ENCODE measurements around the gene SPTBN1. TPM values are rescaled to one million over a fixed set of nuclear protein-coding genes. Genes with fewer than 3 reads are reported as not detected.

SPTBN1 gene
- total and polyA plus RNA-seq, 2 donors (not counting 3 experiments of a cell fraction or from before 2014, with no cell fraction given), result 63.3 to 320 TPM

DNA sequence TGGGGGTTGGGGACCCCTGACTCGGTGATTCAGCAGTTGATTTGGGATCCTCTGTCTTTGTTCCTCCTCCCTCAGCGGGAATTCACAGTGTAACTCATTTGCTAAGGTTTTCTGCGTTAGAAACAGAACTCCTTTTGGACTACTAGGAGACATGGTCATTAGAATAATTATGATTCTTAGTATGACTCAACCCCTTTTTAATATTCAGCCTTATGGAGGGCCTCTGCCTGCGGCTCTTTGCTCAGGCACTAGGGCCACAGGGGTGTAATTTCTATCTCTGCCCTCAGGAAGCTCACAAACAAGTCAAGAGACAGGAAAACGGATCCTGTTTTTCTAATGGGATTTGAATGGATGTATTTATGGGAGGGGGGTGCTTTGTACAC, 117.4 kb downstream of the SPTBN1 start:
- Histone ChIP-seq H3K36me3 (ENCODE audit: control insufficient read depth in 2 of 2, extremely low read depth in 1 of 2, insufficient read depth in 2 of 2, low read length in 2 of 2) (no peaks in the 10 kb centered on the region), H3K9me1 (replicated peaks; ENCODE audit: control insufficient read depth, extremely low read depth, insufficient read depth, low read length) (no peaks in the 10 kb centered on the region), H3K4me2 (ENCODE audit: insufficient read depth, low read length) (peak overlapping the region; percentile 79), H3K9me3 (replicated peaks; ENCODE audit: control insufficient read depth, insufficient read depth, low read length) (no peaks in the 10 kb centered on the region), H4K20me1 (replicated peaks; ENCODE audit: control insufficient read depth, extremely low read depth, insufficient read depth, low read length) (no peaks in the 10 kb centered on the region), H3K79me2 (ENCODE audit: control insufficient read depth, insufficient read depth, low read length) (peaks cover 86% of the 10 kb centered on the region), H3K9ac (replicated peaks; ENCODE audit: extremely low read depth, insufficient read depth, low read length) (peak overlapping the region; percentile 97), H3K27me3 (ENCODE audit: control insufficient read depth in 2 of 2, insufficient read depth in 2 of 2, low read length in 2 of 2) (no peaks in the 10 kb centered on the region), H3K27ac (ENCODE audit: insufficient read depth, low read depth, low read length) (peak overlapping the region; percentile 100), H2AFZ (ENCODE audit: low read depth, low read length) (no peak overlapping the region), H3K4me1 (ENCODE audit: control insufficient read depth, extremely low read depth, insufficient read depth, low read length) (peaks cover 86% of the 10 kb centered on the region), H3K4me3 (replicated peaks in 1 of 3; ENCODE audit: insufficient read depth in 1 of 3, low read depth in 1 of 3, low read length in 3 of 3) (no peak overlapping the region)
- TSS peak; percentile 78 for BruUV-seq (replicated peaks)
- ChIA-PET POLR2A (interaction anchor here (0.8 to 6.1 kb wide), 3 partner anchors 13 to 40 kb away, joined by 3 to 52 read pairs (median 5); no protein-coding TSS in a partner anchor), CTCF (interaction anchor here (1.0 to 3.3 kb wide), 9 partner anchors 12 to 92 kb away, joined by 3 to 22 read pairs (median 4); no protein-coding TSS in a partner anchor)
- intact Hi-C loops (cut with micrococcal nuclease) (loop anchor here (1.0 to 5.0 kb wide), 4 partner anchors 31 to 157 kb away; partner anchors contain the start of gene SPTBN1), dilution Hi-C loops (cut with MboI; ENCODE audit: extremely low pct_ligation_motif_present, low sequenced_read_pairs) (no loop called here)
- TF ChIP-seq JUN (IDR thresholded peaks at IDR 0.05; ENCODE audit: borderline replicate concordance, insufficient read depth, insufficient read length, low read depth), result no peak
- no peak for TF ChIP-seq MAX (IDR thresholded peaks at IDR 0.05; ENCODE audit: insufficient read depth, insufficient read length)
- TF ChIP-seq, protein P1, sequence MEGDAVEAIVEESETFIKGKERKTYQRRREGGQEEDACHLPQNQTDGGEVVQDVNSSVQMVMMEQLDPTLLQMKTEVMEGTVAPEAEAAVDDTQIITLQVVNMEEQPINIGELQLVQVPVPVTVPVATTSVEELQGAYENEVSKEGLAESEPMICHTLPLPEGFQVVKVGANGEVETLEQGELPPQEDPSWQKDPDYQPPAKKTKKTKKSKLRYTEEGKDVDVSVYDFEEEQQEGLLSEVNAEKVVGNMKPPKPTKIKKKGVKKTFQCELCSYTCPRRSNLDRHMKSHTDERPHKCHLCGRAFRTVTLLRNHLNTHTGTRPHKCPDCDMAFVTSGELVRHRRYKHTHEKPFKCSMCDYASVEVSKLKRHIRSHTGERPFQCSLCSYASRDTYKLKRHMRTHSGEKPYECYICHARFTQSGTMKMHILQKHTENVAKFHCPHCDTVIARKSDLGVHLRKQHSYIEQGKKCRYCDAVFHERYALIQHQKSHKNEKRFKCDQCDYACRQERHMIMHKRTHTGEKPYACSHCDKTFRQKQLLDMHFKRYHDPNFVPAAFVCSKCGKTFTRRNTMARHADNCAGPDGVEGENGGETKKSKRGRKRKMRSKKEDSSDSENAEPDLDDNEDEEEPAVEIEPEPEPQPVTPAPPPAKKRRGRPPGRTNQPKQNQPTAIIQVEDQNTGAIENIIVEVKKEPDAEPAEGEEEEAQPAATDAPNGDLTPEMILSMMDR (IDR thresholded peaks at IDR 0.05; ENCODE audit: extremely low read depth in 1 of 2, insufficient read depth in 1 of 2, low read depth in 1 of 2, low read length in 2 of 2), result no peak
- no peak for TF ChIP-seq GATA2 (IDR thresholded peaks at IDR 0.05; ENCODE audit: insufficient read depth, insufficient read length, low read depth, low read length)
- no peak for TF ChIP-seq EZH2 (IDR thresholded peaks at IDR 0.05; ENCODE audit: borderline replicate concordance, low read depth, low read length, severe bottlenecking)
- TF ChIP-seq FOS (IDR thresholded peaks at IDR 0.05; ENCODE audit: borderline replicate concordance, insufficient read depth, low read length), result no peak
- TF ChIP-seq MYC (IDR thresholded peaks at IDR 0.05; ENCODE audit: low read depth, low read length), result no peak
- TF ChIP-seq POLR2A (IDR thresholded peaks at IDR 0.05; ENCODE audit: low read depth, low read length), result no peak
- no peak for TF ChIP-seq POLR2AphosphoS5 (IDR thresholded peaks at IDR 0.05; ENCODE audit: insufficient read depth, low read depth, low read length)
- FAIRE-seq, result no peak
- DNase-seq (ENCODE audit: low read depth, low spot score), result no peak
